ENCODE measurements around the gene GNAS.

GRCh38 chr20:58898629-58899408, 46.3 kb downstream of the GNAS start:
- TF ChIP-seq POLR2A (IDR thresholded peaks at IDR 0.05; ENCODE audit: low read depth, low read length) (peak; percentile 55; the same call in 1 of the 2 replicates), TAF1 (IDR thresholded peaks at IDR 0.05; ENCODE audit: low read depth, low read length) (no peak)

Measured in GM12891 (cell line).